ENCODE results near the gene ZNF93.
A peak's percentile ranks its signal among the peaks of the same experiment; 100 is the strongest.
"Not testable (repeated sequence)": the region's sequence is repeated elsewhere in the genome, so short reads cannot be mapped to it uniquely, and the experiment has no call there.

Gene ZNF93

GRCh38 chr19:19959151-19959799 lies 58.5 kb downstream of the ZNF93 start:
- not testable (repeated sequence) for H3K18ac ChIP-seq (ENCODE audit: low read length); H3K14ac ChIP-seq (ENCODE audit: low read length); H3K27ac ChIP-seq (replicated peaks; ENCODE audit: low read length); H3K36me3 ChIP-seq (replicated peaks in 1 of 2; ENCODE audit: control insufficient read depth in 2 of 2, insufficient read depth in 2 of 2, low read length in 2 of 2); H3K27me3 ChIP-seq (ENCODE audit: control insufficient read depth in 3 of 3, insufficient read depth in 3 of 3, low read depth in 1 of 3, low read length in 3 of 3); H3K4me3 ChIP-seq (ENCODE audit: low read length in 2 of 2); H2BK15ac ChIP-seq (ENCODE audit: low read length); H2AK5ac ChIP-seq (ENCODE audit: low read depth, low read length); H2BK120ac ChIP-seq (ENCODE audit: low read depth, low read length); H3K23ac ChIP-seq (ENCODE audit: low read depth, low read length, poor library complexity); H3K79me1 ChIP-seq (ENCODE audit: low read depth, low read length); H4K8ac ChIP-seq (ENCODE audit: low read depth, low read length); H3K9me3 ChIP-seq (replicated peaks in 1 of 2; ENCODE audit: control insufficient read depth in 2 of 2, insufficient read depth in 1 of 2, low read depth in 1 of 2, low read length in 2 of 2); H2BK12ac ChIP-seq (ENCODE audit: low read length); H3K4me2 ChIP-seq (ENCODE audit: insufficient read depth, low read length, poor library complexity, severe bottlenecking); H3K9ac ChIP-seq (ENCODE audit: low read depth, low read length, poor library complexity); H3K4ac ChIP-seq (ENCODE audit: low read length); H4K91ac ChIP-seq (ENCODE audit: low read depth, low read length, poor library complexity); H3K4me1 ChIP-seq (ENCODE audit: control insufficient read depth in 2 of 2, insufficient read depth in 1 of 2, low read depth in 1 of 2, low read length in 2 of 2); H2BK5ac ChIP-seq (ENCODE audit: low read length)
- peak; percentile 39 for DNase-seq (ENCODE audit: low spot score)
- no CpG with 5 or more reads among the region's 9 CpGs for WGBS, 2 donors (ENCODE audit: extremely low coverage in 2 of 2, insufficient read length in 2 of 2, insufficient replicate concordance in 1 of 2)
- H2AFZ ChIP-seq (ENCODE audit: low read length) = peak overlapping the region; percentile 73

- Histone ChIP-seq H3K4ac (ENCODE audit: low read length) (no peak overlapping the region), H3K27me3 (ENCODE audit: control insufficient read depth in 3 of 3, insufficient read depth in 3 of 3, low read depth in 1 of 3, low read length in 3 of 3) (no peaks in the 10 kb centered on the region), H3K27ac (replicated peaks; ENCODE audit: low read length) (no peak overlapping the region), H4K8ac (ENCODE audit: low read depth, low read length) (no peak overlapping the region), H3K4me1 (ENCODE audit: control insufficient read depth in 2 of 2, insufficient read depth in 1 of 2, low read depth in 1 of 2, low read length in 2 of 2) (no peaks in the 10 kb centered on the region), H2BK15ac (ENCODE audit: low read length) (no peak overlapping the region), H2BK120ac (ENCODE audit: low read depth, low read length) (no peak overlapping the region), H3K14ac (ENCODE audit: low read length) (no peak overlapping the region), H2BK12ac (ENCODE audit: low read length) (no peak overlapping the region), H3K18ac (ENCODE audit: low read length) (no peak overlapping the region), H3K9me3 (replicated peaks in 1 of 2; ENCODE audit: control insufficient read depth in 2 of 2, insufficient read depth in 1 of 2, low read depth in 1 of 2, low read length in 2 of 2) (peaks cover 0 to 8% of the 10 kb centered on the region in 2 donors), H2AK5ac (ENCODE audit: low read depth, low read length) (no peak overlapping the region), H3K4me2 (ENCODE audit: insufficient read depth, low read length, poor library complexity, severe bottlenecking) (no peak overlapping the region), H3K4me3 (ENCODE audit: low read length in 2 of 2) (no peak overlapping the region), H4K91ac (ENCODE audit: low read depth, low read length, poor library complexity) (no peak overlapping the region), H3K79me1 (ENCODE audit: low read depth, low read length) (no peaks in the 10 kb centered on the region), H3K9ac (ENCODE audit: low read depth, low read length, poor library complexity) (no peak overlapping the region), H3K36me3 (replicated peaks in 1 of 2; ENCODE audit: control insufficient read depth in 2 of 2, insufficient read depth in 2 of 2, low read length in 2 of 2) (no peaks in the 10 kb centered on the region), H2AFZ (ENCODE audit: low read length) (no peak overlapping the region), H2BK5ac (ENCODE audit: low read length) (no peak overlapping the region), H3K23ac (ENCODE audit: low read depth, low read length, poor library complexity) (no peak overlapping the region)
- no CpG with 5 or more reads among the region's 7 CpGs for WGBS, 2 donors (ENCODE audit: extremely low coverage in 2 of 2, insufficient read length in 2 of 2, insufficient replicate concordance in 1 of 2)
- no peak for DNase-seq (ENCODE audit: low spot score)
These were observed 63.7 kb downstream of the ZNF93 start for GRCh38 chr19:19964416-19964815.

DNA sequence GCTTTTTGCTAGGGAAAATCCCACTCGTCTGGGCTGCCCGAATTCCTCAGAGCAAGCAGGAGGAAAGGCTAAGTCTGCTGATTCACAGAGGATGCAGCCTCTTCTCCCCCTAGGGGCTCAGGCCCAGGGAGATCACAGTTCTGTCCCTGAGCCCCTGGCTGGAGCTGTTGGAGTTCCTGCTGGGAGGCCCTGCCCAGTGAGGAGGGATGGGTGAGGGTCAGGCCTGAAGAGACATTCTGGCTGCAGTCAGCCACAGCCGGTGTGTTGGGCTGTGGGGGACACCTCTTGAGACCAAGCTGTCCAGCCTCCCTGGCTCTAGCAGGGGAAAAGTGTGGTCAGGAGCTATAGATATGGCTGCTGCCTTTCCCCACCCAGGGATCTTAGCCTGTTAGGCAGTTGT lies 65.4 kb downstream of the ZNF93 start:
- H3K14ac ChIP-seq (ENCODE audit: low read length); H2BK15ac ChIP-seq (ENCODE audit: low read length); DNase-seq (ENCODE audit: low spot score); H4K91ac ChIP-seq (ENCODE audit: low read depth, low read length, poor library complexity); H3K9ac ChIP-seq (ENCODE audit: low read depth, low read length, poor library complexity); H3K4me2 ChIP-seq (ENCODE audit: insufficient read depth, low read length, poor library complexity, severe bottlenecking); H3K4ac ChIP-seq (ENCODE audit: low read length); H2BK120ac ChIP-seq (ENCODE audit: low read depth, low read length); H2AK5ac ChIP-seq (ENCODE audit: low read depth, low read length); H2AFZ ChIP-seq (ENCODE audit: low read length); H3K9me3 ChIP-seq (replicated peaks in 1 of 2; ENCODE audit: control insufficient read depth in 2 of 2, insufficient read depth in 1 of 2, low read depth in 1 of 2, low read length in 2 of 2); H3K79me1 ChIP-seq (ENCODE audit: low read depth, low read length); H3K18ac ChIP-seq (ENCODE audit: low read length); H3K27me3 ChIP-seq (ENCODE audit: control insufficient read depth in 3 of 3, insufficient read depth in 3 of 3, low read depth in 1 of 3, low read length in 3 of 3); H3K27ac ChIP-seq (replicated peaks; ENCODE audit: low read length); H3K4me3 ChIP-seq (ENCODE audit: low read length in 2 of 2); H2BK12ac ChIP-seq (ENCODE audit: low read length); H3K23ac ChIP-seq (ENCODE audit: low read depth, low read length, poor library complexity); H3K4me1 ChIP-seq (ENCODE audit: control insufficient read depth in 2 of 2, insufficient read depth in 1 of 2, low read depth in 1 of 2, low read length in 2 of 2); H3K36me3 ChIP-seq (replicated peaks in 1 of 2; ENCODE audit: control insufficient read depth in 2 of 2, insufficient read depth in 2 of 2, low read length in 2 of 2); H2BK5ac ChIP-seq (ENCODE audit: low read length); H4K8ac ChIP-seq (ENCODE audit: low read depth, low read length): not testable (repeated sequence)
- no CpG with 5 or more reads among the region's 3 CpGs for WGBS, 2 donors (ENCODE audit: extremely low coverage in 2 of 2, insufficient read length in 2 of 2, insufficient replicate concordance in 1 of 2)

- Histone ChIP-seq H3K18ac (ENCODE audit: low read length) (no peak overlapping the region), H3K4me3 (ENCODE audit: low read length in 2 of 2) (no peak overlapping the region), H3K23ac (ENCODE audit: low read depth, low read length, poor library complexity) (no peak overlapping the region), H3K4me2 (ENCODE audit: insufficient read depth, low read length, poor library complexity, severe bottlenecking) (no peak overlapping the region), H2BK15ac (ENCODE audit: low read length) (no peak overlapping the region), H3K4ac (ENCODE audit: low read length) (no peak overlapping the region), H2BK120ac (ENCODE audit: low read depth, low read length) (no peak overlapping the region), H3K4me1 (ENCODE audit: control insufficient read depth in 2 of 2, insufficient read depth in 1 of 2, low read depth in 1 of 2, low read length in 2 of 2) (no peaks in the 10 kb centered on the region), H3K9me3 (replicated peaks in 1 of 2; ENCODE audit: control insufficient read depth in 2 of 2, insufficient read depth in 1 of 2, low read depth in 1 of 2, low read length in 2 of 2) (peaks cover 0 to 8% of the 10 kb centered on the region in 2 donors), H4K91ac (ENCODE audit: low read depth, low read length, poor library complexity) (no peak overlapping the region), H3K79me1 (ENCODE audit: low read depth, low read length) (no peaks in the 10 kb centered on the region), H4K8ac (ENCODE audit: low read depth, low read length) (no peak overlapping the region), H2AK5ac (ENCODE audit: low read depth, low read length) (no peak overlapping the region), H3K36me3 (replicated peaks in 1 of 2; ENCODE audit: control insufficient read depth in 2 of 2, insufficient read depth in 2 of 2, low read length in 2 of 2) (no peaks in the 10 kb centered on the region), H2BK5ac (ENCODE audit: low read length) (no peak overlapping the region), H2BK12ac (ENCODE audit: low read length) (no peak overlapping the region), H2AFZ (ENCODE audit: low read length) (no peak overlapping the region), H3K27me3 (ENCODE audit: control insufficient read depth in 3 of 3, insufficient read depth in 3 of 3, low read depth in 1 of 3, low read length in 3 of 3) (no peaks in the 10 kb centered on the region), H3K14ac (ENCODE audit: low read length) (no peak overlapping the region), H3K27ac (replicated peaks; ENCODE audit: low read length) (no peak overlapping the region), H3K9ac (ENCODE audit: low read depth, low read length, poor library complexity) (no peak overlapping the region)
- no peak for DNase-seq (ENCODE audit: low spot score)
- no CpG with 5 or more reads among the region's 4 CpGs for WGBS, 2 donors (ENCODE audit: extremely low coverage in 2 of 2, insufficient read length in 2 of 2, insufficient replicate concordance in 1 of 2)
These were observed 66.1 kb downstream of the ZNF93 start for GRCh38 chr19:19966862-19967261.
